Adipocyte (in vitro differentiated cells): ENCODE data around the gene OVAAL.

Source experiments
- DNase-seq: peaks from one replicate; pipeline ENCODE4 v3.0.0-alpha.2; 2015; ENCODE audit warnings: low read depth
- H3K27me3 ChIP-seq: replicated peaks from 2 replicates; pipeline ENCODE4 v1.7.0; 2013; ENCODE audit warnings: mild to moderate bottlenecking, low read length, moderate library complexity; ENCODE audit not compliant: control insufficient read depth, insufficient read depth
- H3K36me3 ChIP-seq: 2 replicates; pipeline ENCODE4 v1.7.0; 2013; ENCODE audit warnings: low read length, mild to moderate bottlenecking, moderate library complexity; ENCODE audit not compliant: control insufficient read depth, insufficient read depth, severe bottlenecking
- H3K4me1 ChIP-seq: 2 replicates; pipeline ENCODE4 v1.7.0; 2013; ENCODE audit warnings: mild to moderate bottlenecking, low read length, moderate library complexity; ENCODE audit not compliant: control insufficient read depth, insufficient read depth
- H3K4me3 ChIP-seq: 2 replicates; pipeline ENCODE4 v1.7.0; 2013; ENCODE audit warnings: mild to moderate bottlenecking, low read length, moderate library complexity
- H3K9ac ChIP-seq: 2 replicates; pipeline ENCODE4 v1.7.0; 2013; ENCODE audit warnings: mild to moderate bottlenecking, low read length, moderate library complexity
- H3K9me3 ChIP-seq: 2 replicates; pipeline ENCODE4 v1.7.0; 2013; ENCODE audit warnings: mild to moderate bottlenecking, low read length, moderate library complexity; ENCODE audit not compliant: control insufficient read depth

Gene OVAAL

DNA sequence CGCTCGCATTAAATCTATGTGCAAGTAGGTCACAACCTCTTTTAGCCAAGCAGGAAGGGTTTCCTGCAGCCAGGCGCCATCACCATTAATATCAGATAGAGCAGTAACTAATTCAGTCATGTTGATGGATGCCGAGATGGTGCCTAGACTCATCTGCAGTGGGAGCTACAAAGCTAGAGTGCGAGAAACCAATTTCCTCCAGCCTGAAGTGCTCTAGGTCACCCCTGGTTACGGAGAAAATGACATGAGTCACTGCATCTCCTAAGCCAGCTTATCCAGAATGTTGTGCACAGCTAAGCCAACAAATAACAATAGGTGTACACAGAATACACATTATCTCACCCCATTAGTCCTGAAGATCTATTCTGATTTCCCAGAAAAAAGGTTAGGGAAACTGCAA lies 36.0 kb downstream of the OVAAL start:
- H3K9me3 ChIP-seq = no peaks in the 10 kb centered on the region
- H3K4me1 ChIP-seq = no peaks in the 10 kb centered on the region
- no peak overlapping the region for H3K4me3 ChIP-seq
- no peak overlapping the region for H3K9ac ChIP-seq
- H3K36me3 ChIP-seq = no peaks in the 10 kb centered on the region
- DNase-seq = no peak
- H3K27me3 ChIP-seq = no peaks in the 10 kb centered on the region

DNA sequence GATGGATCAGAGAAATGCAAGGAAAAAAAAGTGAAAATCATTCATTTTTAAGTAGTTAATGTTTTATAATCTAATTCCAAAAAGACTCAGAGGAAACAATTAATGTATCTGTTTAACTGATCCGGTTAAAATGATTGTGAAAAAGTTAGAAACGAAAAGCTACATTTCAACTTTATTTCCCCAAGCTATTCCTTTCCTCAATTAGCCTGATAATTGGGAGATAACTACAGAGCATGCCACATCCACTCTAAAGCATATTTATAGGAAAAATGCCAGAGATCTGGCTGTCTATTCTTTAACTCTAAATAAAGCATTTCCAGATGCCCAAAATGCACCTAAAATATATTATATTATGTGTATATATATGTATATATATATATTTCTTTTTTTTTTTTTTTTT lies 37.2 kb downstream of the OVAAL start:
- Histone ChIP-seq H3K4me3 (no peak overlapping the region), H3K27me3 (no peaks in the 10 kb centered on the region), H3K36me3 (no peaks in the 10 kb centered on the region), H3K4me1 (no peaks in the 10 kb centered on the region), H3K9me3 (no peaks in the 10 kb centered on the region), H3K9ac (no peak overlapping the region)
- no peak for DNase-seq

DNA sequence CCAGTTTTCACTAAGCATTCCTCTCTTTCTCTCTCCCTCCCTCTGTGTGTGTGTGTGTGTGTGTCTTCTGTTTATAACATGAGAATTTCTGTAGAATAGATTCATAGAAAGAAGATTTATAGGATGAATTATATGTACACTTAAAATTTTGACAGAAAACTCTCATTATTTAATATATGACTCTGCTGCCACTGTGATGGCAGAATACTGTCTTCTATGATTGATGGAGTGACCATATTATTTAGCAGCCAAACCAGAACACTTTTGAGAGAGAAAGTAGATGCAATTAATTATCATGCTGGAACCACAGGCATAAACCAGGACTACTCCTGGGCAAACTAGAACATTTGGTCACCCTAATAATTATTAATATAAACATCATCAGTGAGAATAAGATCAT lies 38.8 kb downstream of the OVAAL start:
- H3K4me1 ChIP-seq = no peaks in the 10 kb centered on the region
- H3K9ac ChIP-seq = no peak overlapping the region
- no peaks in the 10 kb centered on the region for H3K9me3 ChIP-seq
- no peaks in the 10 kb centered on the region for H3K36me3 ChIP-seq
- no peak overlapping the region for H3K4me3 ChIP-seq
- no peaks in the 10 kb centered on the region for H3K27me3 ChIP-seq
- no peak for DNase-seq

DNA sequence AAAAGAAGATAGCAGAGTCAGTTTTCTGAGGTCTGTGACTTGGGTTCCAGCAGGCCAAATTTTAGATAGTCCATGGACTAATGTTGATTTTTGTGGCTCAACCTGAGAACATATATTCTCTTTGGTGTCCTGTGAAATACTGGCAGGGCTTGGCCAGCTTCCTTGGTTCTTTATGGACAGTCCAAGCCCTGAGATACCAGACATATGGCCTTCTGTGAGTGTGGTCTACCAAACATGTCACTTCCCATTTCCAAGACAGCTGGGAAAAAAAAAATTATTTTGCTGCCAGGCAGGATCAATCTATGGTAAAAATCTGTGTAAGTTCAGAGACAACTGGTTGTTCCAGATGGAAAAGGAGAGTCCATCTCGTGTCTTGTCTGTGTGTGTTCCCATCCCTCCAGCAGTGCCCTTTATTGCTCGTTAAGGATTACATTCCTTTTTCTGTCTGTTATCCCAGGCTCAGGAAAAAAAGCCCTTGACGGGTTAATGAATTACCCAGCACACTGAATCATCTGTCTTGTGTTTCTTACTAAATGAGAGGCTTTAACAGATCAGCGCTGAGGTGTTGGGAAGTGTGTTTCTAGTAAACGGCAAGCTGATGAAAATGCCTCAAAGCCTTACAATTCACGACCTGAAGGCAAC lies 39.7 kb downstream of the OVAAL start:
- Histone ChIP-seq H3K4me3 (no peak overlapping the region), H3K9ac (no peak overlapping the region), H3K36me3 (no peaks in the 10 kb centered on the region), H3K27me3 (no peaks in the 10 kb centered on the region), H3K4me1 (no peaks in the 10 kb centered on the region), H3K9me3 (no peaks in the 10 kb centered on the region)
- DNase-seq = no peak

DNA sequence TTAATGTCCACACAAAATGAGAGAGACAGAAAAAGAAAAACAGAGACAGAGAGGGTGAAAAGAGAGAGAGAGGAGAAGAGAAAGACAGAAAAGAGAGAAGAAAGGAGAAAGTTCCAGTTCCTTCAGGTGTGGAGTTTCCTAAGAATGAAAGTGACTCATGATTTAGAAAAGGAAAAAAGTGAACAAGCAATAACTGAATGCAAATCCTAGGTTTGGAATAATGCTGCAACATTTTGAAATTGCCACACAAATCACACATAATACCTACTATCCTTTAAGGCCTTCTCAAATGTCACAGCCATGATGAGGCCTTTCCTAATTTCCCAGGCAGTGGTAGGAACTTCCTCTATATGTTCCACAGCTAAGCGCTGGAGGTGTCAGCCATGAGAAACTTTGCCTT lies 41.6 kb downstream of the OVAAL start:
- Histone ChIP-seq H3K4me3 (no peak overlapping the region), H3K36me3 (no peaks in the 10 kb centered on the region), H3K4me1 (no peaks in the 10 kb centered on the region), H3K27me3 (no peaks in the 10 kb centered on the region), H3K9me3 (no peaks in the 10 kb centered on the region), H3K9ac (no peak overlapping the region)
- DNase-seq = no peak

DNA sequence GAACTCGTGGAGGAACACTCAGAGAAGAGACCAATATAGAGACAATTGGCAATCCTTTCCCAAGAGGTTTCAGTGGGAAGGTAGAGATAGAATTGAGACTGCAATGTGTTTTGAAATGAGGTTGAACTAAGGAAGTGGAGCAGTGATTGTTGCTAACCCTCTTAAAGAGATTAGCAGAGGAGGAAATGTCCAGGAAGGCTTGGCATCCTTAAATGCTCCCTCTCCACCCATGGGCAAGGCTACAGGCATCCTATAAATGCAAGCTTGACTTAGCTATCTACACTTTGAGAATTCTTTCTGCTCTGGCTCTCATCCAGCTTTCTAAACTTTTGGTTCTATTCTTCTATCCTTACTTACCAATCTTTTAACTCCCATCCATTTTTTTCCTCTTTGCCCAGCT lies 42.7 kb downstream of the OVAAL start:
- Histone ChIP-seq H3K9ac (no peak overlapping the region), H3K4me3 (no peak overlapping the region), H3K9me3 (no peaks in the 10 kb centered on the region), H3K36me3 (no peaks in the 10 kb centered on the region), H3K4me1 (no peaks in the 10 kb centered on the region), H3K27me3 (no peaks in the 10 kb centered on the region)
- DNase-seq = no peak

DNA sequence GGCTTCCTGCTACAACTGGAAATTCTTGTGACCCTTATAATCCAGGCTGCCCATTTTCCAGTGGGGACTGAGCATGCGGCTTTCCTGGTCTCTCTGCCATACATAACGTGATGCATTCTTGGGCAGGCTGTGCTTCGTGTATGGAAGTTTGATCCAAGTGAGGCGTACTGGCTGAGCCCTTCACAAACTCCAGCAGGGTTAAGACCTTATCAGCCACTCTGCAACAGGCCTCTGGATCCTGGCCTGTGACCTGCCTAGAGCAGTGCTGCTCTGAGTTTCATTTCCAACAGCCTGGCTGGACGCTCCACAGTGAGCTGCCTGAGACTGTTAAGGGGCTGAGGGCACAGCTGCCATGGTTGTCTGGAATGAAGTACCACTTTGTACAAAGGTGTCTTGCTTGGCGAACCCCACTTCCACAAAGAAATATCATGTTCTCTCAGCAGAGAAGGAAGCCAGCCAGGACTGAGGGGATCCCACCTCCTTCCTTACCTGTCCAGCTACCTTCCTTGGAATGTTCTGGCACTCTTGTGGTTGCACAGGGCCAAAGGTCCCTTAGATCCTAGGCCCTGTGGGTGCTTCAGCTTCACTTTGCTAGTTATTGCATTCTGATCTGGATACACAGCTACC lies 44.6 kb downstream of the OVAAL start:
- no peaks in the 10 kb centered on the region for H3K27me3 ChIP-seq
- no peaks in the 10 kb centered on the region for H3K4me1 ChIP-seq
- DNase-seq = no peak
- H3K36me3 ChIP-seq = no peaks in the 10 kb centered on the region
- H3K9me3 ChIP-seq = no peaks in the 10 kb centered on the region
- H3K4me3 ChIP-seq = no peak overlapping the region
- no peak overlapping the region for H3K9ac ChIP-seq

DNA sequence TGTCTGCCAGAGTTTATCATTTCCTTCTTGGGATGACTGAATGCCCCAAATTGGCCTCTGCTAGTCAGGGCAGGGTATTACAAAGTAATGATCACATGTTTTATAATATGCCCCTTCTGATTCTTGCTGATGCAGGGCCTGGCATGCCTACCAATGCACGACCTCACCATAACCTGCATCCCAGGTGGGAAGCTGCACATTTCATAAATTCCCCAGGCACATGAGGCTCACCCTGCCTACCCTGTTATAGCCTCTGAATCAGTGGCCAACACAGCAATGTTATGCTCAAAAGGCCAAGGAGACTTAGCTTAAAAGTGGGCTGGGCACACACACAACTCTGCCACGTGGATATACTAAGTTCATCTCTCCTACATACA lies 45.1 kb downstream of the OVAAL start:
- Histone ChIP-seq H3K4me3 (no peak overlapping the region), H3K9me3 (no peaks in the 10 kb centered on the region), H3K4me1 (no peaks in the 10 kb centered on the region), H3K9ac (no peak overlapping the region), H3K27me3 (no peaks in the 10 kb centered on the region), H3K36me3 (no peaks in the 10 kb centered on the region)
- no peak for DNase-seq

DNA sequence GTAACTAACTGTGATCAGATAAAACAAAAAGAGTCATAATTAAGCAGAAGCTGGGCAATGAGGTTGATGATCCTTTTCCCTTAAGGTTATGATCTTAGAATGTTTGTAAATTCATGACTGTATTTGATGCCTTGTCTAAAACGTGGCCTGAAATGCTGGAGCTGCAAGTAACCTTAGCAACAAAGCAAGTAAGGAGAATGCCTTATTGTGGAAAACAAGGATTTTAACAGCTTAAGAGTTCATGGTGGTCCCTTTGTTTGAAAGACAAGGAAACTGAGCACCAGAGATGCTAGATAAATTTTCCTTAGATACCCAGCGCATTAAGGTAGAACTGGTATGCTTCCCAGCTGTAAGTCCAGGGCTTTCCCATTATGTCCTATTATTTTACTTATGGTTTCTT lies 47.4 kb downstream of the OVAAL start:
- Histone ChIP-seq H3K27me3 (no peaks in the 10 kb centered on the region), H3K4me3 (no peak overlapping the region), H3K9me3 (no peaks in the 10 kb centered on the region), H3K4me1 (peaks cover 14% of the 10 kb centered on the region), H3K9ac (no peak overlapping the region), H3K36me3 (no peaks in the 10 kb centered on the region)
- no peak for DNase-seq

DNA sequence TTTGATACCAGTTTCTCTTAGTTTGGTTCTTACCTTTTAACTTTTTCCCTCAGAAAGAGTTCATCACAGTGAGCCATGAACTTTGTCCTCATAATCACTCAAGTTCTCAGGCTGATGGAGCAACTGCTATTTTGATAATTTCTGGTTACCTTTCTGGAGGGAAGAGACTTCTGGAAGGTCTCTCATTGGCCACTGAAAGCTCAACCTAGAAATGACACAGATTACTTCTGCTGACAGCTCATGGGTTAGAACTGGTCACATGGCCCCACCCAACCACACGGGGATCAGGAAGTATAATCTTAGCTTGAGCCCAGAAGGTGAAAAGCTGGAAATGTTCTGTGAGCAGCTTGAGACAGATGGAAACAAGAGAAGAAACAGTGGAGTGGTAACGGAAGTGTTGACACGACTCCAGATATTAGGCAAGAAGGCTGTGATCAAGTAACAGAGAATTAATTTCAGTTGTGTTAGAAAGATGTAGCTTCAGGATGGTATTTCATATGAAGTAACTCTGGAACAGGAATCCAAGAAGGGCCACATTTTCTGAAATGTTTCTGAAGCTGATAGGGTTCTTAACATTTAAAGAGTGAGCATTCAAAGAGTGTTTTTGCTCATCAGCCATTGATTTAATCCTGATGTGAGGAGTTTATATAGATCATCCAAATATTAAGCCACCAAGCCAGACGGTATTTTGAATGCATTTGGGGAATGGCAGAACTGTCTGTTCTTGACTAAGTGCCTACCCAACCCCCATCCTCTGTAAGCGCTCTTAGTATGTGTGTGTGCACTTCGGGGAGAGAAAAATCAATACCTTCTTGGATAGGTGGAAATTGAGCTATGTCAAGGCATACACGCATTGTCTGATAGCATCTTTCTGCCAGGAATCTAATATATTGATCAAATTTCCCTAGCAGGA lies 51.1 kb downstream of the OVAAL start:
- H3K9me3 ChIP-seq = no peaks in the 10 kb centered on the region
- H3K4me1 ChIP-seq = peaks cover 25% of the 10 kb centered on the region
- DNase-seq = peak; percentile 39
- H3K4me3 ChIP-seq = peak overlapping the region; percentile 48
- no peak overlapping the region for H3K9ac ChIP-seq
- no peaks in the 10 kb centered on the region for H3K36me3 ChIP-seq
- H3K27me3 ChIP-seq = no peaks in the 10 kb centered on the region

DNA sequence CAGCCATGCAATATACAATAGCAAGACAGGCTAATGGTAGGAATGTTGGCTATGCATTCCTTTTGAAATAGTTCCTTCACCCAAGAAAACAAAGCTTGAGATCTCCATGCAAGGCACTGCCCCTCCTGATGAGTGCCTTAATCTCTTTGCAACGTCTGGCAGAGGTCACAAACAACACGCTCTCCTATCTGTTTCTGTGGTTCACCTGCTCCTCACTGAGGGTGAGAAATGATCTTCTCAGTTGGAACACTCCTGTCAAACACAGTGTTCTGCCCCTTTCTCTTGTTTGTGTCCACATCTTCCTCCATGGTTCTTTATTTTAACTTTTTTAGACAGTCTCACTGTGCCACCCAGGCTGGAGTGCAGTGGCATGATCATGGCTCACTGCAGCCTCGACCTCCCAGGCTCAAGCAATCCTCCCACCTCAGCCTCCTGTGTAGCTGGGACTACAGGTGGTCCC lies 51.8 kb downstream of the OVAAL start:
- Histone ChIP-seq H3K9ac (no peak overlapping the region), H3K27me3 (no peaks in the 10 kb centered on the region), H3K4me3 (peak overlapping the region; percentile 48), H3K9me3 (no peaks in the 10 kb centered on the region), H3K36me3 (no peaks in the 10 kb centered on the region), H3K4me1 (peaks cover 25% of the 10 kb centered on the region)
- peak; percentile 16 for DNase-seq
